HG03139 (cell line): ENCODE data around the gene CDC42BPB.

Experiments used
- ATAC-seq: cut with Tn5 transposase; IDR thresholded peaks from one replicate; pipeline ENCODE4 v1.9.1; 2021; ENCODE audit not compliant: unreplicated experiment

The CDC42BPB gene

DNA sequence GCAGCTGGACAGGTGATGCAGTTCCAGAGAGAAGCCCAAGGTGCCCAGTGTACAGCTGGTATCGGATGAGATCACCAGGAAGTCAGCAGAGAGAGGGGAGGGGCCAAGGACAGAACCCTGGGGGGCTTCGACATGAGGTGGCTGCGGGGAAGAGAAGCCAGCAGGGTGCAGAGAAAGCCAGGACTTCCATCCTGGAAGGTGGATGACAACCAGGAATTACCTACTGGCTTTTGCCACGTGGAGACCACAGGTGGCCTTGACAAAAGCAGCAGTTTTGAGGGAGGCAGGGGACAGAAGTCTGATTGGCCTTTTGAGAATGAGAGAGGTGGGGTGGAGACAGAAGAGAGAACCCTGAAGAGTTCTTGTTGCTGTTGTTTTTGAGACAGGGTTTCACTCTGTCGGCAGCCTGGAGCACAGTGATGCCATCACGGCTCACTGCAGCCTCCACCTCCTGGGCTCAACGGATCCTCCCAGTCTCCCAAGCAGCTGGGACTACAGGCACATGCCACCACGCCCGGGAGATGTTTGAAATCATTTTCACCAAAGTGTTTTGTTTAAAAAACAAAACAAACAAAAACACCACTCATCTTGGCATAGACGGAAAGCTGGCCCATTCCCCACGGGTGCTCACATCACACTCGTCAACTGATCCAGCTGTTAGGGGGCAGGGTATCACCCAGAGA lies 35.2 kb downstream of the CDC42BPB start:
- no peak for ATAC-seq

GRCh38 chr14:103021684-103022001 lies 35.7 kb downstream of the CDC42BPB start:
- no peak for ATAC-seq

GRCh38 chr14:103020271-103021170 lies 36.8 kb downstream of the CDC42BPB start:
- ATAC-seq, result no peak

DNA sequence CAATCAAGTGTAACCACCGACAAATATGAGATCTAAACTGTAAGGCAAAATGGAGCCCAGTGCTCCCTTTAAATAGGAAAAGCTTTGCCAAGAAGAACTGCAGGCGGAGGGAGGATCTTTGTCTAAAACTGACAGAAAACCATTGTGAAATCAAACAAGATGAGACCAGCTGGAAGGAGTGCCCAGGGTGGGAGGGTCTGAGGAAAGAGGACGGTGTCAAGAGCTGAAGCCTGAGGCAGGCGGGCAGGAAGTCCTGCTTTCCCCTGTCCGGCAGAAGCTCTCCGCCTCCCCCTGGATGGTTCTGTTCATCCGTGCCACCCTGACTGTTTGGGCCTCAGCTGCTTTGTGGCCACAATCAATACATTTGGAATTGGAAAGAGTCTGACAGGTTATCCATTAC lies 37.5 kb downstream of the CDC42BPB start:
- no peak for ATAC-seq

DNA sequence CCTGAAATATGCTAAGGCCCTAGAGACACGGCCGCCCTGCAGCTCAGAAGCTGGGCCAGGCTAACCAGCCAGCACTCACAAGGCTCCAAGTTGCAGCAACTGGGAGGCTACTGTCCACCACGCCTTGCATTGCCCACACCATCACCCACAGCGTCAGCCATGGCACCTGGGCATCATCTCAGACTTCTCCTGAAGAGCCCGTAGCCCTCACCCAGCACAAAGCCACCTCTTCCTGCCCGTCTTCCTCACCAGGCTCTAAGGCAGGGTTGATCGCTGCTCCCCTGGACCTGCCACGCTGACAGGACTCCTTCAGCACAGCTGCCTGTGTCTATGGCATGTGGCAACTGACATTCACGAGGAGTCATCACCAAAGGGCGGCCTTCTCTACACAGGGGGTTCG lies 38.1 kb downstream of the CDC42BPB start:
- ATAC-seq, result no peak

DNA sequence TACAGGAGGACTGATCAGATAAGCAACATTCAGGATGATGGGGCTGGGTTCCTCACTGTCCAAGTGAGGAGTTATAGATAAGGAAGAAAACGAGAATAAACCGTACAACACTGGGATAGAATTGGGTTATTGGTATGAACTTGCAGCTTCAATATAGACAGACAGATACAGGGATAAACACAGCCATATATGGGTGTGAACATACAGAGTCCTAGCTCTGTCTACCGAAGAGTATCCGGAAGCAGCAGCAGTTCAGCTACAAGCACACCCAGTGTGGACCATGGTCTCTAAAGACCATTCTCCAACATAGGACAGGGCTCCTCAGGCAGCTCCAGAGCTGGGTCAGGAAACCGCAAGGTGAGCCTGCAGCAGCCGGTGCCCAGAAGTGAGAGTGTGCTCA lies 40.8 kb downstream of the CDC42BPB start:
- ATAC-seq, result no peak

DNA sequence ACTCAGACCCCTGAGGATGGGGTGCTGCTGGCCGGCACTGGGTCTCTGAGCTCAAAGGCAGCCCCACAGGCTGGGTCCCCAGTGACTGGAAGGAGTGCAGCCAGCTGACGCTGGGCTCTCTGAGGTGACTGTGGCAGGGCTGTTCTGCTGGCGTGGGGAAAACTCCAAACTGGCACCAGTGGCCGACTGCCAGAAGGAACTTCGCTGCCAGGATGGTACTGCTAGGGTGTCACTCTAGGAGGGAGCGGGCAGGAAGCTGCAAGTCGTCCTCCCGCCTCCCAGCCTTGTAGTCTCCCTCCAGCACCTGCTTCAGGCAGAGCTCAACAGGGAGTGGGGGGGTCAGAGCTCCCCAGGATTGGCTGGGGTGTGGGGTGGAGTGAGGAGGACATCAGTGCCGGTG lies 41.3 kb downstream of the CDC42BPB start:
- no peak for ATAC-seq

- ATAC-seq, result no peak
Measured at GRCh38 chr14:103015426-103015825, 41.9 kb downstream of the CDC42BPB start.

DNA sequence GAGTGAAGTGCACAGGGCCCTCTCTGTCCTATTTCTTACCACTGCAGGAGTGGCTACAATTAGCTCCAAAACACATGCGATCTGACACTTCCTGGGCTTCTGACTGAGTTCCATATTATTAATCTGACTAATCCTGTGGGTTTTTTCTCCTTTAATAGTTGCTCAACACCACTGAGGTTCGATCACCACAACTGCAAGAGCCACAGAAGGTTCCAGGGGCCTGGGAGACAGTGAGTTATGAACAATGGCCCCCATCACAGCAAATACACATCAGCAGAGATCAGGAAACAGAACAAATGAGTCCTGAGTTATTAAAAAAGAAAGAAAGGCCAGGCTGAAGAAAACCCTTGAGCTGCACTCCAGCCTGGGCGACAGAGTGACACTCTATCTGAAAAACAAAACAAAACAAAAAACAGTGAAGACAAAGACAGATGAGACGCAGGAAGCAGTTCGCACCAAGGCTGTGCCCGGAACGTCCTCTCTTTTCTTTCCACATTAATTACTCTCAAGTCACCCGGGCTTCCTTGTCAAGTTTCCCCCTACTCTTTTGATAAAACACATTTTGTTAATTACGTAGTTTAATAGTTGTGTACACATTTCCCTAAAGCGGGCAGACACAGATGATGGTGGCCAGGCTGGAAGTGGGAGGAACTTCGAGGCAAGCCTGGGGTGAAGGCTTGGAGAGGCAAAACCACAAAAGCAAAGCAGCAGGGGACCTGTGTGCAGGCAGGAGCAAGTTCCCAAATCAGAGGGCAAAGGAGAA lies 42.7 kb downstream of the CDC42BPB start:
- no peak for ATAC-seq

- no peak for ATAC-seq
Measured at GRCh38 chr14:103013028-103013427, 44.3 kb downstream of the CDC42BPB start.

- no peak for ATAC-seq
Measured at GRCh38 chr14:103009559-103009958, 47.8 kb downstream of the CDC42BPB start.

DNA sequence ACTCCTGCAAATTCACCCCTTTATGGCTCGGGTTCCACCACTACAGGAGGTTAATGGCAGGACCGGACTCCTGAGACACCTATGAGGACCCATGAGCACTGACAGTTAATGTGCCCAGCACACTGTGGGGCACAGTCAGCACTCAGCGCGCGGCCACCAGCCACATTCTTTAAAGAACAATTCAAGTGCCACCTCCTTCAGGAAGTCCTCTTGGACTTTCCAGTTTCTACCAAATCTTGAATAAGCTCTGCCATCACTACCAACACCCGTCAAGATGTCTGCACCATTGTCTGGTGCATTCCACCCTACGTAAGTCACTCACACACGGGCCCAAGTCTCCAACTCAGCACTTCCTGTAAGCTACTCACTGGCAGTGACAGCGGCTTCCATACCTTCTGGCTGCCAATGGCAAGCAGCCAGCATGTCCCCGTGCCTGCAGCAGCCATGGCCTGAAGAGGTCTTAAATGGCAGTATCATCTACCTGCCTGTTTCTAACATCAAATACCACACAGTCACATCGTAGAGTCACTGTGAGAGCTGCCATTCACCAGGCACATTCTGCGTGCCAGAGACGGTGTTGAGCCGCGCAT lies 48.5 kb downstream of the CDC42BPB start:
- ATAC-seq, result no peak

GRCh38 chr14:103008126-103008525 lies 49.2 kb downstream of the CDC42BPB start:
- no peak for ATAC-seq

DNA sequence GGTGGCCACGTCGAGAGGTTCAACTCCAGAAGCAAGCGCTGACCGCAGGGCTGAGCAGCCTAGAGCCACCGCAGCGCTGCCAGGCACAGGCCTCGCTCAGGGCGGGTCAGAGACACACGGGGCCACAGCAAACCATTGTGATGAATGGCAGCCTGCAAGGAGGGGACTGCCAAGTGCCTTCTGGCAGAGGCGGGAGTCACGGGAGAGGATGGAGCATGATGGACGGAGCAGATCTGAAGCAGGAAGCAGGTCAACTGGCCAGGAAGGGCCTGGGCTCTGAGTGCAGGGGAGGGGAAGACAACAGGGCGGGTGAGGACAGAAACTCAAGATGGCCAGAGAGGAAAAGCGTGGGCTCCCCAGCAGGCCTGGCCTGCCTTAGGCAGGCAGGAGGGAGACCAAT lies 49.8 kb downstream of the CDC42BPB start:
- no peak for ATAC-seq

DNA sequence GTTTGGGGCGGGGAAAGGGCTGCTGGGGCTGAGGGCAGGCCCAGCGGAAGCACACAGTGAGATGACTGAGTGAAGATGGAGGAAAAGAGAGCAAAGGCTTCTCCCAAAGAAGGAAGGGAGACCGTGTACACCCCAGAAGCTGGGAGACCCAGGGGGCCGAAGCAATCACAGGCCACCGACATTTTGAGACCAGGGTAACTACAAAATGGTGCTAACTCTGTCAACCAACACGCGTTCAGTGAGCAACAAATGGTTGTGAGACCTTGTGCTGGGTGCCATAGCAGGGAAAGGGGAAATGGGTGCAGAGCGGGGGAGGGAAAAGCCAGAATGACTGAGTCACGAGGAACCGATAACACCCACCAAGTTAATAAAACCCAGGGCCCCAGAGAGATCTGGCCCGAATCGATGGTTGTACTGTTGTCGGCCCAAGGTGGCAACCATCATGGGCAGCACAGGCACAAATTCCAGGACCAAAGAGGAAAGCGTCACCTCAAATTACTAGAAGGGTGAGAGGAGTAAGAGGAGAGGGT lies 50.3 kb downstream of the CDC42BPB start:
- ATAC-seq, result no peak

- no peak for ATAC-seq
Measured at GRCh38 chr14:103006106-103006505, 51.2 kb downstream of the CDC42BPB start.

GRCh38 chr14:103003850-103004249 lies 53.5 kb downstream of the CDC42BPB start:
- ATAC-seq, result no peak

DNA sequence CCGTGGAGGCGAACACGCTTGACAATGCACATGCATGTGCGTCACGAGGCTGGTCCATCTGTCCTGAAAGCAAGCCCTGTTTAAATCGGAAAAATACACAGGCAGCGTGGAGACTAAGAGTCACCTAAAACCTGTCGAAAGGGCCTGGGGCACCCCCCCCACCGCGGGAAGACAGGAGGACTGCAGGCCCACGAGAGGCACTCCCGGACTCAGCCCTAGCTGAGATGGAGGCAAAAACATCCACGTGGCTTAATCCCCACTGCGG lies 54.1 kb downstream of the CDC42BPB start:
- no peak for ATAC-seq

GRCh38 chr14:103002578-103003350 lies 54.6 kb downstream of the CDC42BPB start:
- ATAC-seq, result no peak

- ATAC-seq, result no peak
Measured at GRCh38 chr14:103001651-103002396, 55.5 kb downstream of the CDC42BPB start.
